Small intestine (tissue), 7 donors: ENCODE results near the gene NKAIN2. TPM values are rescaled to one million over a fixed set of nuclear protein-coding genes. Genes with fewer than 3 reads are reported as not detected.

Source experiments
- DNase-seq, 2 donors: peaks; one replicate each; pipeline versions ENCODE4 v3.0.0 to v3.0.0-alpha.2; 2013
- FAIRE-seq: peaks from 2 replicates; lab custom pipeline; 2012; peaks lifted over from hg19 to GRCh38; lab: Jason Lieb, UNC
- H3K27ac ChIP-seq, 3 donors: one replicate each; pipeline ENCODE4 v1.5.1; 2013; ENCODE audit warnings: low read length in 2 of 3, mild to moderate bottlenecking in 2 of 3, control low read depth in 1 of 3, inconsistent platforms in 1 of 3, low read depth in 1 of 3, moderate library complexity in 1 of 3
- H3K27me3 ChIP-seq, 3 donors: one replicate each; pipeline ENCODE4 v1.6.1; 2013; ENCODE audit warnings: low read length in 3 of 3, inconsistent platforms in 1 of 3; ENCODE audit not compliant: control insufficient read depth in 3 of 3, insufficient read depth in 3 of 3
- H3K36me3 ChIP-seq, 3 donors: one replicate each; pipeline ENCODE4 v1.6.1; 2013; ENCODE audit warnings: low read length in 3 of 3, inconsistent platforms in 1 of 3, low read depth in 1 of 3, mild to moderate bottlenecking in 1 of 3, moderate library complexity in 1 of 3; ENCODE audit not compliant: control insufficient read depth in 3 of 3, insufficient read depth in 2 of 3
- H3K4me1 ChIP-seq, 3 donors: one replicate each; pipeline ENCODE4 v1.6.1; 2013; ENCODE audit warnings: low read length in 2 of 3, inconsistent platforms in 1 of 3, low read depth in 1 of 3, mild to moderate bottlenecking in 1 of 3, moderate library complexity in 1 of 3; ENCODE audit not compliant: control insufficient read depth in 3 of 3, insufficient read depth in 2 of 3
- H3K4me3 ChIP-seq, 3 donors: one replicate each; pipeline ENCODE4 v1.5.1; 2013; ENCODE audit warnings: low read length in 3 of 3, control low read depth in 1 of 3, inconsistent platforms in 1 of 3, low read depth in 1 of 3, mild to moderate bottlenecking in 1 of 3, moderate library complexity in 1 of 3
- H3K9me3 ChIP-seq, 2 donors: one replicate each; pipeline ENCODE4 v1.6.1; 2013; ENCODE audit warnings: low read depth in 1 of 2, low read length in 1 of 2; ENCODE audit not compliant: control insufficient read depth in 2 of 2, insufficient read depth in 1 of 2
- WGBS, 3 donors: extraction: QIAGEN DNeasy Blood & Tissue Kit; methylation state at CpG; one replicate each; pipeline ENCODE4 v1.1.7; 2013; 5-methylcytosine and 5-hydroxymethylcytosine counted together
- polyA plus RNA-seq, 4 donors: library from polyadenylated mRNA; stranded (reverse) in 3 of 4; unstranded in 1 of 4; fragments of 200-250 nt in 3 of 4; fragments of 120-200 nt in 1 of 4; gene quantifications; one replicate each; pipeline versions ENCODE4 v1.2.1 to v1.2.3, GENCODE V29; 2013
- donor health status: healthy with polysubstance abuse.
- donor health status: control.
- donor health status: control.
- donor health status: Bipolar disorder and iron deficiency.
- donor health status: healthy.

NKAIN2 gene
- polyA plus RNA-seq, 4 donors: 0.16 to 1.4 (median 0.19) TPM; not detected in 1

DNA sequence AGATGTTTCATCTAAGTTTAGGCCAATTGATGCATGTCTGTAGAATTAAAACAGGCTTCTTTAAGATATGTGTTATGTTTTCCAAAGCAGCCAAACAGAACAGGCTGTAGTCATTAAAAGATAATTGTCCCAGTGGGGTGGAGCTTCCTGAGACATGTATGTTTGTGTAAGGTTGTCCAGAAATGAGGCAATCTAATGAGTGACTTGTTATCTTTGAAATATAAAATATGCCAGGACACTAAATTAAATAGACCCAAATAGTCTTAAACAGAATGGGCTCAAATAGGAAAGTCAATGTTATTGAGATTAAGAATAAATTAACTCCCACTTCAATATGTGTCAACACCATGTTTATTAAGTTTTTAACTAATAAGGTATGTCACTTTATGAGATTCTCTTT, 953.9 kb downstream of the NKAIN2 start:
- Histone ChIP-seq H3K27me3 (no peaks in the 10 kb centered on the region), H3K9me3 (no peaks in the 10 kb centered on the region), H3K36me3 (no peaks in the 10 kb centered on the region), H3K27ac (no peak overlapping the region), H3K4me3 (no peak overlapping the region), H3K4me1 (no peaks in the 10 kb centered on the region)
- FAIRE-seq: no peak
- no peak for DNase-seq

DNA sequence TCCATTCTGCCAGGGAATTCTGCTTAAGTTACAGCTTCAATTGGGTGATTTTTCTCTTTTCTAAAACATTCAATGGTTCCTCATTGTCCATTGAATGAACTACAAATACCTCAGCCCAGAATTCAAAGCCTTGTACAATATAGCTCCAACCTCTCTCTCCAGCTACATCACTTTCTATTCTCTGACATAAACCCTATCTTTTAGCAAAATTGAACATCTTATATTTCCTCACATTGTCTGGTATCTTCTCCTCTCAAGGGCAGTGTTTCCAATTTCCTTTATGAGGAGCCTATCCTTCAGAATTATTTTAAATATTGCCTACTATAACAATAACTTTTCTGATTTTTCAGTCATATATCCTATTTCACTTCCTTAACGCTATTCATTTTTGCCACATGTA, 955.0 kb downstream of the NKAIN2 start:
- H3K4me3 ChIP-seq: no peak overlapping the region
- DNase-seq (no peak), FAIRE-seq (no peak)
- 92 to 100% (median 94%) methylated on average over 1 of the region's 1 CpG for WGBS, 3 donors
- H3K36me3 ChIP-seq: no peaks in the 10 kb centered on the region
- H3K4me1 ChIP-seq: no peaks in the 10 kb centered on the region
- no peaks in the 10 kb centered on the region for H3K9me3 ChIP-seq
- no peaks in the 10 kb centered on the region for H3K27me3 ChIP-seq
- H3K27ac ChIP-seq: no peak overlapping the region

DNA sequence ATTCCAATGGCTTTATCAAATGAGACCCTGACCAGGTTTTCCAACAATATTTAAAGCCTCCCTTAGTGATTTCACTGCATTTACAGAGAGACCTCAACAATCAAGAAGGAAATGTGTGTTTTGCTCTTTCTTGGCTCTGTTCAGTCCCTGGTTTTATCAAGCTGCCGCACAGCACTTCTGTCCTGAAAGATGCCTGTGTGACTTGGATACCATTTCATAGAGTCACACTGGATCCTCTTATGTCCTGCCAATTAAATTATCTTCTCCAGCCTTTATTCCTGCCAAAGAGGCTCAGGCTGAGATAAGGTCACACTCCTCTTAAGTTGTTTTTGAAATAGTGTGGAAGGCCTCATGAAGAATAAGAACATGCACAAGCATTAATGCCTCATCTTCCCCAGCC, 961.6 kb downstream of the NKAIN2 start:
- no peak for FAIRE-seq
- H3K27me3 ChIP-seq: no peaks in the 10 kb centered on the region
- no peaks in the 10 kb centered on the region for H3K36me3 ChIP-seq
- WGBS, 3 donors: 65 to 75% (median 65%) methylated on average over 1 of the region's 1 CpG
- no peaks in the 10 kb centered on the region for H3K9me3 ChIP-seq
- no peak for DNase-seq
- H3K27ac ChIP-seq: no peak overlapping the region
- no peak overlapping the region for H3K4me3 ChIP-seq
- H3K4me1 ChIP-seq: no peaks in the 10 kb centered on the region

DNA sequence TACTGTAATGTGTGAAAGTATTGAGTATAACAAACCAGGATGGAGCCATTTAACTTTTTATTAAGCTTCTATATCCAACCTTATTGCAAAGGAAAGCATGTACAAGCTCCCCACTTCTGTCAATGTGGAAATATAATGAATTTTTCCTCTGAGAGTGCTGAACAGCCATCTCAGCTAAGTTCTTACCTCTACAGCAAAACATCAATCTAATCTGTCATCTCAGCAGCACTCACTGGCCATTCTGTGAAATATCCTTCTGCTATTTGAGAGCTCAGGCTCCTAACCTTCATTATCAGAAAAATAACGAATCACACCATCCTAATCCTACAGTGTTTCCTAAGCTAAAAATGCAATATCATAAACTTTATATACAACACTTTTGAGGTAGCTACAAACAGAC, 964.6 kb downstream of the NKAIN2 start:
- H3K4me1 ChIP-seq: no peaks in the 10 kb centered on the region
- H3K27me3 ChIP-seq: no peaks in the 10 kb centered on the region
- H3K36me3 ChIP-seq: no peaks in the 10 kb centered on the region
- H3K27ac ChIP-seq: no peak overlapping the region
- no peak overlapping the region for H3K4me3 ChIP-seq
- no peak for FAIRE-seq
- no peak for DNase-seq
- H3K9me3 ChIP-seq: no peaks in the 10 kb centered on the region
- WGBS, 3 donors: 53 to 69% (median 54%) methylated on average over 1 of the region's 1 CpG

DNA sequence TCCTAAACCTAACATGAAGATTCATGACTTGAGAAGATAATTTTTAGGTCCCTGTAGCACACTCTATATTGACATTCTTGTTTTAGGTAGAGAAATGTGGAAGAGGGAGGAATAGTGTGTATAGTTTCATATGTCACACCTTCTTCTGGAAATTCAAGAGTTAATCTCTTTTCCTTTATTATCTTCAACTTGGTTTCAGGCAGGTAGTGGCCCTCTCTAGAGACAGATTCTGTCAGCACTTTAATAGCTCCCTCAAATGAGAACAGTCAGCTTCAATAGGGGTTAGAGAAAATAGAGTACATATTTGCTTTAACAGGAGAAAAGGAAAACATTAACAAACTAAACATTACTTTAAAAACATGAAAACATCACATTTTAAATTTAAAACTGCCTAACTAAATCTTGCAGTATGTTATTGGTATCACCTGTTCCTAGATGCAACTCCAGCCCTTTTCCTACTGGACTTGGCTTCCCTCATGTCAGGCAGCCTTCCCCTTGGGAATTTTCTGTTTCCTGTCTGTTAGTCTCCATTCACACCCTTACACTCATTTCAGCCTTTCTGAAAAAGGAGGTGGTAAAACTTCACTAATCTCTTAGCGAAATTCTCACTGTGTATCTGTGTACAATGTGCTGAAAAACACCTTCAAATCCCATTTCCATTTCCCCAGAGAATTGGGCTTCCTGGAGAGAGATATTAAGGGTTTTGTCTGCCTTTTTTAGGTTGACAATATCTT, 966.3 kb downstream of the NKAIN2 start:
- Histone ChIP-seq H3K4me1 (no peaks in the 10 kb centered on the region), H3K9me3 (no peaks in the 10 kb centered on the region), H3K36me3 (no peaks in the 10 kb centered on the region), H3K27me3 (no peaks in the 10 kb centered on the region), H3K4me3 (no peak overlapping the region), H3K27ac (no peak overlapping the region)
- no peak for DNase-seq
- no peak for FAIRE-seq
- WGBS, 3 donors: 13 to 52% (median 48%) methylated on average over 1 of the region's 1 CpG

DNA sequence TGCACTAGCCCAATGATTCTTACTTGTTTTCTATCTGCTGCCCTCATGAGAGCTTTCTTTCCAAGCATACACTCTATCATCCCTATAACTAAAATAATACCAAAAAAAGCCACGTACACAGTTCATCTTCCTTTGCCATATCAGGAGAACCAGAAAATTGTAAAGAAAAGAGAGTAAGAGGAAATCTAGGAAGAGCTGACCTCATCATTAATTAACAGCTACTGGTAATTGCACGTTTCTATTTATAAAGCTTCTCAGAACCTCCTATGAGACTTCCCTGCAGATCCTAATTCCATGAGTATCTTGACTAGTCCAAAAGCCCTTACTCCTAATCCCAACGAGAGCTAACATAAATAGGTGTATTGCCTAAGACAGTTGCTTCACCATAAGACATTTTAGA, 967.1 kb downstream of the NKAIN2 start:
- no peaks in the 10 kb centered on the region for H3K36me3 ChIP-seq
- no peak overlapping the region for H3K27ac ChIP-seq
- H3K9me3 ChIP-seq: no peaks in the 10 kb centered on the region
- 58 to 71% (median 60%) methylated on average over 3 of the region's 3 CpGs for WGBS, 3 donors
- no peak for DNase-seq
- H3K27me3 ChIP-seq: no peaks in the 10 kb centered on the region
- no peaks in the 10 kb centered on the region for H3K4me1 ChIP-seq
- no peak for FAIRE-seq
- H3K4me3 ChIP-seq: no peak overlapping the region

DNA sequence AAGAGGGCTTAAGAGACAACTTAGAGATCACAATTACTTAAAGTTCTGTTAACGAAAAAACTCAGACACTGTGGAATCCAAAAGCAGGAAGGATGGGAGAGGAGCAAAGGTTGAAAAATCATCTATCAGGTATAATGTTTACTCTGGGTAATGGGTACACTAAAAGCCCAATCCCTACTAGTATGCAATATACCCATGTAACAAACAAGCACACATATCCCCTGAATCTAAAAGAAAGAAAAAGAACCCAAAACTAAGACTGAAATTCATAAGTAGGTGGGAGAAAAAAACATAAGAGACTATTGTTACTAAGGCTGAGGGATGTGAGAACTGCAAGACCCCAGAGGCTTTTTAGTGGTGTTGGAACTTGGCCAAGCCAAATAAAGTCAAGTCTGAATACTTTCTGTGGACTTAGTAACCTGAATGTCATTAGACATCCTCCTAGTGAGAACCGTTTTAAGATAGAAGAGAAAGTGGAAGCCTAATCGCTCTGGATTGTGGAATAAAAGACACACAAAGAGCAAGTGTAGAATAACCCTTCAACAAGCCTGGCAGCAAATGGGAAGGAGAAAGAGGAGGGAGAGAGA, 969.2 kb downstream of the NKAIN2 start:
- FAIRE-seq: no peak
- WGBS, 3 donors: 38 to 59% (median 52%) methylated on average over 3 of the region's 3 CpGs
- H3K36me3 ChIP-seq: no peaks in the 10 kb centered on the region

DNA sequence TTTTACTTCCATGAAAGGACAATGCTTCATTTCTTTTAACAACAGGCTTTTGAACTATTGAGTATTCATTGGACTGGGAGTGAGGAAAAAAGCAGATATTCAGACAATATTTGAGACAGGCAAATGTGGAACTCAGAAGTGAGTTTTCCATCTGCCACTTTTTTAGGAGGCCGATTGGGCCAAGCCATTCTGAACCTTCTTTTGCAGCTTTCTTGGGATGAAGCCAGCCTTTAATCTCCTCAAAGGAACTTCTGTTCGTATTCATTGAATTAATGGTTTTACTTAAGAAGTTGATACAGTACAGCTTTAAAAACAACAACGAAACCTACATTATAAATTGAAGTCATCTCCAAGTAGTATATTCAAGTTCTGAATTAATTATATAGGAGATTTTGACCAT, 971.5 kb downstream of the NKAIN2 start:
- FAIRE-seq (no peak), DNase-seq (no peak)
- H3K27ac ChIP-seq: no peak overlapping the region
- no peaks in the 10 kb centered on the region for H3K36me3 ChIP-seq
- WGBS, 3 donors: 65 to 67% (median 66%) methylated on average over 3 of the region's 3 CpGs
- no peaks in the 10 kb centered on the region for H3K4me1 ChIP-seq
- H3K27me3 ChIP-seq: no peaks in the 10 kb centered on the region
- no peaks in the 10 kb centered on the region for H3K9me3 ChIP-seq
- no peak overlapping the region for H3K4me3 ChIP-seq

More for the DNA sequence above, 969.2 kb downstream of the NKAIN2 start:
- H3K27me3 ChIP-seq: no peaks in the 10 kb centered on the region
- H3K27ac ChIP-seq: no peak overlapping the region
- no peaks in the 10 kb centered on the region for H3K4me1 ChIP-seq
- no peak for DNase-seq
- H3K9me3 ChIP-seq: no peaks in the 10 kb centered on the region
- H3K4me3 ChIP-seq: no peak overlapping the region

DNA sequence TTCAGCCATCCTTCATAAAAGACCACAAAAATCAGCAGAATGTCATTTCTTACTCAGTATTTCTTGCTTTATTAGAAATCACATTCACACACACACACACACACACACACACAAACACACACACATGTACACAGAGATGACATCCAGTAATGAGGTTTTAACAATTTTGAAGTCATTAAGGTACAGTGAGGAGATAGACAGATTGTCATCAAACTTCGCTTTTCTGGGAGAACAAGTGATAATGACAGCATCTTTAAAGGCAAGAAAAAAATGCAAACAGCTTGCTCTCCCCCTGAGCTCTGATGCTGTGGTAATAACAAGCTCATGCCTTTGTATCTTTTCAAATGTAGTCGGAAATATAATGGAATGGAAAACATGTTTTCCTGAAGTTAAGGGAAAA, 974.2 kb downstream of the NKAIN2 start:
- H3K36me3 ChIP-seq: no peaks in the 10 kb centered on the region
- 74 to 84% (median 77%) methylated on average over 2 of the region's 2 CpGs for WGBS, 3 donors
- no peaks in the 10 kb centered on the region for H3K4me1 ChIP-seq
- no peaks in the 10 kb centered on the region for H3K27me3 ChIP-seq
- DNase-seq: no peak
- H3K27ac ChIP-seq: no peak overlapping the region
- H3K4me3 ChIP-seq: no peak overlapping the region
- no peak for FAIRE-seq
- H3K9me3 ChIP-seq: no peaks in the 10 kb centered on the region
